Mucosa of rectum (tissue), 2 donors: ENCODE data around the gene AFF4.
"Not testable (repeated sequence)": the region's sequence is repeated elsewhere in the genome, so short reads cannot be mapped to it uniquely, and the experiment has no call there.

Source experiments
- H3K27ac ChIP-seq, 2 donors: one replicate each; pipeline ENCODE4 v1.7.0; 2013; ENCODE audit warnings: inconsistent platforms in 2 of 2, low read depth in 2 of 2, low read length in 2 of 2
- H3K27me3 ChIP-seq, 2 donors: one replicate each; pipeline ENCODE4 v1.7.0; 2013; ENCODE audit warnings: low read length in 2 of 2; ENCODE audit not compliant: control insufficient read depth in 2 of 2, insufficient read depth in 2 of 2
- H3K36me3 ChIP-seq, 2 donors: one replicate each; pipeline ENCODE4 v1.7.0; 2013; ENCODE audit warnings: low read length in 2 of 2; ENCODE audit not compliant: control insufficient read depth in 2 of 2, insufficient read depth in 2 of 2
- H3K4me1 ChIP-seq, 2 donors: one replicate each; pipeline ENCODE4 v1.7.0; 2013; ENCODE audit warnings: low read length in 2 of 2, mild to moderate bottlenecking in 1 of 2; ENCODE audit not compliant: control insufficient read depth in 2 of 2, insufficient read depth in 2 of 2
- H3K4me3 ChIP-seq, 2 donors: one replicate each; pipeline ENCODE4 v1.7.0; 2013; ENCODE audit warnings: low read length in 2 of 2
- H3K9ac ChIP-seq, 2 donors: one replicate each; pipeline ENCODE4 v1.7.0; 2013; ENCODE audit warnings: low read length in 2 of 2, low read depth in 1 of 2, mild to moderate bottlenecking in 1 of 2
- H3K9me3 ChIP-seq, 2 donors: one replicate each; pipeline ENCODE4 v1.7.0; 2013; ENCODE audit warnings: low read length in 2 of 2; ENCODE audit not compliant: control insufficient read depth in 2 of 2
- donor health status: healthy.
- donor health status: Normal muscosa, but diverticular disease.

Gene AFF4

GRCh38 chr5:132956166-132956799, 7.2 kb downstream of the AFF4 start:
- not testable (repeated sequence) for H3K9ac ChIP-seq, H3K4me1 ChIP-seq, H3K27me3 ChIP-seq, H3K9me3 ChIP-seq, H3K27ac ChIP-seq, H3K4me3 ChIP-seq, H3K36me3 ChIP-seq

- no peak overlapping the region for H3K4me3 ChIP-seq
- H3K36me3 ChIP-seq = peaks cover 5 to 7% of the 10 kb centered on the region in 2 donors
- no peaks in the 10 kb centered on the region for H3K4me1 ChIP-seq
- H3K9me3 ChIP-seq = no peaks in the 10 kb centered on the region
- no peak overlapping the region for H3K9ac ChIP-seq
- H3K27ac ChIP-seq = no peak overlapping the region
- H3K27me3 ChIP-seq = no peaks in the 10 kb centered on the region
Observed at GRCh38 chr5:132953710-132954109, 9.7 kb downstream of the AFF4 start.

GRCh38 chr5:132952829-132953228, 10.6 kb downstream of the AFF4 start:
- peaks cover 5 to 7% of the 10 kb centered on the region in 2 donors for H3K36me3 ChIP-seq
- no peaks in the 10 kb centered on the region for H3K4me1 ChIP-seq
- H3K27me3 ChIP-seq = no peaks in the 10 kb centered on the region
- H3K9ac ChIP-seq = no peak overlapping the region
- H3K27ac ChIP-seq = no peak overlapping the region
- no peak overlapping the region for H3K4me3 ChIP-seq
- no peaks in the 10 kb centered on the region for H3K9me3 ChIP-seq

GRCh38 chr5:132951897-132952296, 11.5 kb downstream of the AFF4 start:
- no peak overlapping the region for H3K4me3 ChIP-seq
- no peak overlapping the region for H3K27ac ChIP-seq
- no peaks in the 10 kb centered on the region for H3K27me3 ChIP-seq
- H3K4me1 ChIP-seq = no peaks in the 10 kb centered on the region
- no peaks in the 10 kb centered on the region for H3K9me3 ChIP-seq
- H3K36me3 ChIP-seq = peaks cover 5 to 7% of the 10 kb centered on the region in 2 donors
- no peak overlapping the region for H3K9ac ChIP-seq

- H3K27ac ChIP-seq = no peak overlapping the region
- H3K27me3 ChIP-seq = no peaks in the 10 kb centered on the region
- H3K9ac ChIP-seq = no peak overlapping the region
- H3K4me1 ChIP-seq = no peaks in the 10 kb centered on the region
- no peaks in the 10 kb centered on the region for H3K9me3 ChIP-seq
- no peak overlapping the region for H3K4me3 ChIP-seq
- H3K36me3 ChIP-seq = peaks cover 0 to 2% of the 10 kb centered on the region in 2 donors
Observed at GRCh38 chr5:132949136-132949535, 14.3 kb downstream of the AFF4 start.

- Histone ChIP-seq H3K9me3 (no peaks in the 10 kb centered on the region), H3K9ac (no peak overlapping the region), H3K27ac (no peak overlapping the region), H3K36me3 (peaks cover 0 to 2% of the 10 kb centered on the region in 2 donors), H3K27me3 (no peaks in the 10 kb centered on the region), H3K4me3 (no peak overlapping the region), H3K4me1 (no peaks in the 10 kb centered on the region)
Observed at GRCh38 chr5:132947671-132948070, 15.8 kb downstream of the AFF4 start.

- not testable (repeated sequence) for H3K9ac ChIP-seq, H3K27me3 ChIP-seq, H3K9me3 ChIP-seq, H3K27ac ChIP-seq, H3K4me3 ChIP-seq, H3K36me3 ChIP-seq, H3K4me1 ChIP-seq
Observed at GRCh38 chr5:132945315-132945714, 18.1 kb downstream of the AFF4 start.

- no peak overlapping the region for H3K27ac ChIP-seq
- H3K9me3 ChIP-seq = no peaks in the 10 kb centered on the region
- no peaks in the 10 kb centered on the region for H3K4me1 ChIP-seq
- H3K4me3 ChIP-seq = no peak overlapping the region
- peaks cover 0 to 2% of the 10 kb centered on the region in 2 donors for H3K36me3 ChIP-seq
- no peak overlapping the region for H3K9ac ChIP-seq
- H3K27me3 ChIP-seq = no peaks in the 10 kb centered on the region
Observed at GRCh38 chr5:132943362-132944022, 19.9 kb downstream of the AFF4 start.

- H3K9me3 ChIP-seq = no peaks in the 10 kb centered on the region
- H3K4me1 ChIP-seq = no peaks in the 10 kb centered on the region
- H3K36me3 ChIP-seq = peaks cover 0 to 5% of the 10 kb centered on the region in 2 donors
- no peak overlapping the region for H3K27ac ChIP-seq
- no peaks in the 10 kb centered on the region for H3K27me3 ChIP-seq
- H3K9ac ChIP-seq = no peak overlapping the region
- no peak overlapping the region for H3K4me3 ChIP-seq
Observed at GRCh38 chr5:132941331-132941730, 22.1 kb downstream of the AFF4 start.

GRCh38 chr5:132928062-132928407, 35.4 kb downstream of the AFF4 start:
- no peak overlapping the region for H3K9ac ChIP-seq
- H3K4me3 ChIP-seq = no peak overlapping the region
- no peaks in the 10 kb centered on the region for H3K9me3 ChIP-seq
- peaks cover 0 to 4% of the 10 kb centered on the region in 2 donors for H3K4me1 ChIP-seq
- no peaks in the 10 kb centered on the region for H3K27me3 ChIP-seq
- no peak overlapping the region for H3K27ac ChIP-seq
- H3K36me3 ChIP-seq = peaks cover 34% of the 10 kb centered on the region in 2 donors
